Aorta (tissue), 5 donors: ENCODE data around the gene CENPV. TPM values are rescaled to one million over a fixed set of nuclear protein-coding genes. Genes with fewer than 3 reads are reported as not detected.

Experiments
- ATAC-seq: fragments of 200-7000 bp; cut with Tn5 transposase; one replicate; pipeline ENCODE4 v1.9.1; 2022; ENCODE audit warnings: moderate library complexity; ENCODE audit not compliant: low FRiP score
- DNase-seq, 2 donors: peaks; one replicate each; pipeline ENCODE4 v3.0.0-alpha.2; 2020
- H3K27ac ChIP-seq, 2 donors: one replicate each; pipeline ENCODE4 v1.5.1; 2013; ENCODE audit warnings: low read length in 2 of 2, mild to moderate bottlenecking in 2 of 2, moderate library complexity in 2 of 2, control low read depth in 1 of 2, inconsistent platforms in 1 of 2, low read depth in 1 of 2
- H3K27me3 ChIP-seq, 2 donors: one replicate each; pipeline ENCODE4 v1.6.1; 2013; ENCODE audit warnings: control low read depth in 1 of 2, low read length in 1 of 2, mild to moderate bottlenecking in 1 of 2, moderate library complexity in 1 of 2; ENCODE audit not compliant: insufficient read depth in 2 of 2, control insufficient read depth in 1 of 2
- H3K36me3 ChIP-seq, 2 donors: one replicate each; pipeline ENCODE4 v1.6.1; 2013; ENCODE audit warnings: control low read depth in 1 of 2, low read length in 1 of 2, mild to moderate bottlenecking in 1 of 2; ENCODE audit not compliant: insufficient read depth in 2 of 2, control insufficient read depth in 1 of 2
- H3K4me1 ChIP-seq, 2 donors: one replicate each; pipeline ENCODE4 v1.6.1; 2013; ENCODE audit warnings: low read length in 2 of 2, control low read depth in 1 of 2, mild to moderate bottlenecking in 1 of 2, moderate library complexity in 1 of 2; ENCODE audit not compliant: insufficient read depth in 2 of 2, control insufficient read depth in 1 of 2
- H3K4me3 ChIP-seq, 2 donors: one replicate each; pipeline ENCODE4 v1.5.1; 2013; ENCODE audit warnings: low read length in 2 of 2, control low read depth in 1 of 2, mild to moderate bottlenecking in 1 of 2
- H3K9me3 ChIP-seq: one replicate; pipeline ENCODE4 v1.6.1; 2013; ENCODE audit warnings: mild to moderate bottlenecking, low read length; ENCODE audit not compliant: control insufficient read depth
- WGBS, 2 donors: extraction: QIAGEN DNeasy Blood & Tissue Kit; methylation state at CpG; one replicate each; pipeline ENCODE4 v1.1.7; 2013; 5-methylcytosine and 5-hydroxymethylcytosine counted together
- intact Hi-C, 2 donors: fragments of 100-400 bp; cut with DNase I; formaldehyde crosslinking; loops; one replicate each; pipeline versions ENCODE4 v1.14.2 to v1.15.0; 2022
- polyA plus RNA-seq, 2 donors: library from polyadenylated mRNA; stranded (reverse); fragments of 200-250 nt; gene quantifications; one replicate each; pipeline ENCODE4 v1.2.3, GENCODE V29; 2013
- total RNA-seq, 2 donors: library from RNA; stranded (reverse); fragmentation: NEBNext Ultra II Directional; extraction: Animal tissue kit (Norgen Biotek cat#: 25700); gene quantifications; one replicate each; pipeline ENCODE4 v1.2.1, GENCODE V29; 2021
- donor health status: healthy with polysubstance abuse.
- donor health status: Bipolar disorder and iron deficiency.
- donor health status: DM: no; HTN: no; CAD: no.
- donor health status: DM: no; HTN: no; CAD: no.
- donor health status: DM: yes; HTN: yes; CAD: no.

Gene CENPV
- total and polyA plus RNA-seq, 4 donors = 9.5 to 33.8 (median 21.0) TPM

GRCh38 chr17:16338391-16338790 lies 14.9 kb downstream of the CENPV start:
- Histone ChIP-seq H3K27ac (no peak overlapping the region), H3K4me3 (no peak overlapping the region), H3K9me3 (no peaks in the 10 kb centered on the region), H3K27me3 (no peaks in the 10 kb centered on the region), H3K4me1 (no peaks in the 10 kb centered on the region), H3K36me3 (no peaks in the 10 kb centered on the region)
- intact Hi-C loops = no loop called here
- no peak for DNase-seq
- no peak for ATAC-seq
- WGBS, 2 donors = 93 to 94% methylated on average over 3 of the region's 3 CpGs

GRCh38 chr17:16329519-16330271 lies 23.6 kb downstream of the CENPV start:
- intact Hi-C loops = no loop called here
- H3K4me1 ChIP-seq = no peaks in the 10 kb centered on the region
- H3K27ac ChIP-seq = no peak overlapping the region
- DNase-seq = peak in 1 of 2 donors; percentile 51
- ATAC-seq = peak; percentile 65
- peak overlapping the region in 1 of 2 donors; percentile 27 for H3K4me3 ChIP-seq
- H3K36me3 ChIP-seq = peaks cover 2 to 6% of the 10 kb centered on the region in 2 donors
- H3K9me3 ChIP-seq = no peaks in the 10 kb centered on the region
- 11 to 12% methylated on average over 11 of the region's 11 CpGs for WGBS, 2 donors
- H3K27me3 ChIP-seq = no peaks in the 10 kb centered on the region

- Histone ChIP-seq H3K9me3 (no peaks in the 10 kb centered on the region), H3K27me3 (no peaks in the 10 kb centered on the region), H3K4me3 (no peak overlapping the region), H3K36me3 (peaks cover 2 to 6% of the 10 kb centered on the region in 2 donors), H3K27ac (no peak overlapping the region), H3K4me1 (no peaks in the 10 kb centered on the region)
- intact Hi-C loops = no loop called here
- DNase-seq (no peak), ATAC-seq (no peak)
- WGBS, 2 donors = 0 to 3% methylated on average over 1 of the region's 1 CpG
These were observed 24.3 kb downstream of the CENPV start for GRCh38 chr17:16328997-16329396.

DNA sequence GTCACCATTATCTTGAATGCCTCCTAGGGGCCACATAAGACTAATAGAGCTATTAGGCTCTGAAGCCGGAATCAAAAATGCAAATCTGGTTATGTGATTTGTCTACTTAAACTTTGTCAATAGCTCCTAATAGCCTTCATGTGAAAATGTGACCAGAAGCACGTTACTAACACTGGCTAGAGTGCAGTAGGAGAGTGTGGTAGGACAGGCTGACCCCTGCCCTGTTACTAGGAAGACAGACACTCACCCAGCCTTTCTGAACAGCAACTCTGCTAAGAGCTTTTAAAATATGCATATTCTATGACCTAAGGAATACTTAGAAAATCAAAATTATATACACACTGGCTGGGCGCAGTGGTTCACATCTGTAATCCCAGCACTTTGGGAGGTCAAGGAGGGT lies 26.3 kb downstream of the CENPV start:
- WGBS, 2 donors = 94% methylated on average over 3 of the region's 3 CpGs
- no peak for DNase-seq
- intact Hi-C loops = no loop called here
- Histone ChIP-seq H3K4me1 (no peaks in the 10 kb centered on the region), H3K27ac (no peak overlapping the region), H3K27me3 (no peaks in the 10 kb centered on the region), H3K4me3 (no peak overlapping the region), H3K36me3 (peaks cover 2 to 6% of the 10 kb centered on the region in 2 donors), H3K9me3 (no peaks in the 10 kb centered on the region)
- no peak for ATAC-seq

- no peak for ATAC-seq
- Histone ChIP-seq H3K4me3 (no peak overlapping the region), H3K27ac (no peak overlapping the region), H3K36me3 (peaks cover 2 to 6% of the 10 kb centered on the region in 2 donors), H3K4me1 (no peaks in the 10 kb centered on the region), H3K27me3 (no peaks in the 10 kb centered on the region), H3K9me3 (no peaks in the 10 kb centered on the region)
- intact Hi-C loops = no loop called here
- DNase-seq = no peak
- WGBS, 2 donors = 92 to 93% methylated on average over 1 of the region's 1 CpG
These were observed 27.3 kb downstream of the CENPV start for GRCh38 chr17:16325964-16326363.

- Histone ChIP-seq H3K27ac (no peak overlapping the region), H3K4me1 (no peaks in the 10 kb centered on the region), H3K27me3 (no peaks in the 10 kb centered on the region), H3K4me3 (no peak overlapping the region), H3K36me3 (peaks cover 2 to 6% of the 10 kb centered on the region in 2 donors), H3K9me3 (no peaks in the 10 kb centered on the region)
- 90 to 93% methylated on average over 3 of the region's 3 CpGs for WGBS, 2 donors
- intact Hi-C loops = no loop called here
- DNase-seq (no peak), ATAC-seq (no peak)
These were observed 30.6 kb downstream of the CENPV start for GRCh38 chr17:16322636-16323035.

- no peak for DNase-seq
- H3K27ac ChIP-seq = no peak overlapping the region
- H3K27me3 ChIP-seq = no peaks in the 10 kb centered on the region
- intact Hi-C loops = no loop called here
- no peak for ATAC-seq
- H3K36me3 ChIP-seq = no peaks in the 10 kb centered on the region
- H3K9me3 ChIP-seq = no peaks in the 10 kb centered on the region
- H3K4me1 ChIP-seq = no peaks in the 10 kb centered on the region
- WGBS, 2 donors = 48 to 74% methylated on average over 3 of the region's 3 CpGs
- no peak overlapping the region for H3K4me3 ChIP-seq
These were observed 33.3 kb downstream of the CENPV start for GRCh38 chr17:16319969-16320368.

DNA sequence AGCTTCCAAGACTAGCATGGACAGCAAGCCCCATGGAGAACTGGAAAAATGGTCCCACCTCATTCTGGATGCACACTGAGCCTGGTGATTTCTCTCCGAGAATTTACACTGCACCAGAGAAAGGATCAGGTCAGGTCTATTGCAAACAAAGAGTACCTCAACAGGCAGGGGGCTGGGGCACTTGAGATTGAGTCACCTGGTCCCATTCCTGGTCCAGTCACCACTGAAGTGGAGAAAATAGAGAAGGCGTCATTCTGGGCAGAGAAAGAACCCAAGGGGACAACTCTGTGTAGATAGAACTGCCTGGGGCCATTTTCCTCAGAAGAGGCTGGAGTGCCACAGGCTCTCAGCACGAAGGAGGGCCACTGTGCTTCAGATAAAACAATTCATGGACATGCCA lies 38.4 kb downstream of the CENPV start:
- DNase-seq (no peak), ATAC-seq (no peak)
- Histone ChIP-seq H3K4me1 (no peaks in the 10 kb centered on the region), H3K27ac (no peak overlapping the region), H3K9me3 (no peaks in the 10 kb centered on the region), H3K27me3 (no peaks in the 10 kb centered on the region), H3K4me3 (no peak overlapping the region), H3K36me3 (no peaks in the 10 kb centered on the region)
- WGBS, 2 donors = 95 to 96% methylated on average over 3 of the region's 3 CpGs
- intact Hi-C loops = no loop called here

- H3K4me3 ChIP-seq = no peak overlapping the region
- intact Hi-C loops = no loop called here
- no peaks in the 10 kb centered on the region for H3K9me3 ChIP-seq
- H3K27ac ChIP-seq = no peak overlapping the region
- no peaks in the 10 kb centered on the region for H3K27me3 ChIP-seq
- DNase-seq (no peak), ATAC-seq (no peak)
- no peaks in the 10 kb centered on the region for H3K4me1 ChIP-seq
- no peaks in the 10 kb centered on the region for H3K36me3 ChIP-seq
These were observed 39.1 kb downstream of the CENPV start for GRCh38 chr17:16314189-16314588.
